SK-N-SH (cell line): ENCODE data around the gene INF2. TPM values are rescaled to one million over a fixed set of nuclear protein-coding genes. Genes with fewer than 3 reads are reported as not detected.

Experiments
- CTCF ChIA-PET: fragments of 300-600, 350-600 bp; formaldehyde crosslinking; extraction: SDS; loops from one replicate; lab custom pipeline; 2021; lab: Yijun Ruan, JAX
- POLR2A ChIA-PET: fragments of 350-600 bp; sonication (Branson Sonifier 250); formaldehyde crosslinking; extraction: SDS; loops from one replicate; lab custom pipeline; 2020; ENCODE audit warnings: antibody characterized with exemption, inconsistent platforms; lab: Yijun Ruan, JAX
- DNase-seq: peaks from one replicate; pipeline ENCODE4 v3.0.0; 2012
- H2AFZ ChIP-seq: fragments of 200-600 bp; sonication (generic); 2 replicates; pipeline ENCODE4 v1.8.1; 2016; ENCODE audit warnings: antibody characterized with exemption, mild to moderate bottlenecking, low read depth
- H3F3A ChIP-seq: fragments of 200-600 bp; sonication (generic); replicated peaks from 2 replicates; pipeline ENCODE3; 2016; ENCODE audit warnings: antibody characterized with exemption, mild to moderate bottlenecking; ENCODE audit not compliant: insufficient read depth
- H3K27ac ChIP-seq, 2 experiments: fragments of 200-500 bp in 1 of 2; fragments of 200-600 bp in 1 of 2; sonication (Bioruptor generic) in 1 of 2; sonication (generic), shearing (Covaris generic) in 1 of 2; 2 replicates each; pipeline versions ENCODE4 v1.5.1 to v1.6.1; 2014 to 2016; ENCODE audit warnings: low read depth in 2 of 2, inconsistent platforms in 1 of 2, low read length in 1 of 2, mild to moderate bottlenecking in 1 of 2, mixed read lengths in 1 of 2
- H3K27me3 ChIP-seq: fragments of 200-600 bp; sonication (generic), shearing (Covaris generic); 2 replicates; pipeline ENCODE4 v1.6.1; 2016; ENCODE audit warnings: mixed run types; ENCODE audit not compliant: insufficient read depth
- H3K36me3 ChIP-seq, 2 experiments: fragments of 200-500 bp in 1 of 2; fragments of 200-600 bp in 1 of 2; sonication (Bioruptor generic) in 1 of 2; sonication (generic) in 1 of 2; replicated peaks in 1 of 2; 2 replicates each; pipeline versions ENCODE3 to v1.5.1; 2014 to 2016; ENCODE audit warnings: low read length in 1 of 2, mild to moderate bottlenecking in 1 of 2; ENCODE audit not compliant: insufficient read depth in 2 of 2, control insufficient read depth in 1 of 2
- H3K4me1 ChIP-seq, 2 experiments: fragments of 200-500 bp in 1 of 2; fragments of 200-600 bp in 1 of 2; sonication (Bioruptor generic) in 1 of 2; sonication (generic), shearing (Covaris generic) in 1 of 2; 2 replicates each; pipeline versions ENCODE4 v1.5.1 to v1.6.1; 2014 to 2016; ENCODE audit warnings: low read depth in 1 of 2, low read length in 1 of 2, mixed run types in 1 of 2; ENCODE audit not compliant: insufficient read depth in 2 of 2, control insufficient read depth in 1 of 2
- H3K4me2 ChIP-seq: fragments of 200-600 bp; sonication (generic), shearing (Covaris generic); 2 replicates; pipeline ENCODE4 v1.6.1; 2017; ENCODE audit warnings: mixed run types
- H3K4me3 ChIP-seq, 2 experiments: fragments of 200-500 bp in 1 of 2; fragments of 200-600 bp in 1 of 2; sonication (Bioruptor generic) in 1 of 2; sonication (generic), shearing (Covaris generic) in 1 of 2; 2 replicates each; pipeline versions ENCODE4 v1.5.1 to v1.8.1; 2014 to 2016; ENCODE audit warnings: low read depth in 2 of 2, inconsistent platforms in 1 of 2, low read length in 1 of 2, mild to moderate bottlenecking in 1 of 2, mixed read lengths in 1 of 2, moderate library complexity in 1 of 2
- H3K79me2 ChIP-seq: fragments of 200-600 bp; sonication (generic); 2 replicates; pipeline ENCODE4 v1.8.1; 2017; ENCODE audit warnings: mild to moderate bottlenecking; ENCODE audit not compliant: insufficient read depth
- H3K9ac ChIP-seq: fragments of 200-600 bp; sonication (generic); 2 replicates; pipeline ENCODE4 v1.6.1; 2017; ENCODE audit warnings: mixed run types
- H3K9me2 ChIP-seq: fragments of 200-600 bp; sonication (generic); 2 replicates; pipeline ENCODE4 v1.6.1; 2017; ENCODE audit warnings: mixed run types
- H3K9me3 ChIP-seq: fragments of 200-600 bp; sonication (generic); 2 replicates; pipeline ENCODE4 v1.6.1; 2017; ENCODE audit warnings: mixed run types, mild to moderate bottlenecking, moderate library complexity
- H4K20me1 ChIP-seq: fragments of 200-600 bp; sonication (generic); 2 replicates; pipeline ENCODE4 v1.6.1; 2017; ENCODE audit warnings: mild to moderate bottlenecking, mixed run types; ENCODE audit not compliant: insufficient read depth
- CHD2 ChIP-seq: fragments of 150-350 bp; IDR thresholded peaks from 2 replicates; pipeline ENCODE4 v1.6.1; 2018; ENCODE audit warnings: low read length; ENCODE audit not compliant: partially characterized antibody
- CTCF ChIP-seq: fragments of 200-600 bp; sonication (generic); IDR thresholded peaks from 2 replicates; pipeline ENCODE4 v1.6.1; 2017; ENCODE audit warnings: antibody characterized with exemption, mild to moderate bottlenecking, moderate library complexity
- ELF1 ChIP-seq: IDR thresholded peaks from 2 replicates; pipeline ENCODE4 v1.4.0; 2012
- EZH2phosphoT487 ChIP-seq: fragments of 200-600 bp; sonication (generic); IDR thresholded peaks from 2 replicates; pipeline ENCODE4 v1.6.1; 2017; ENCODE audit warnings: low read depth, mixed run types, mild to moderate bottlenecking, antibody characterized with exemption, moderate library complexity, borderline replicate concordance
- FOSL2 ChIP-seq: IDR thresholded peaks from 2 replicates; pipeline ENCODE4 v1.4.0; 2012; ENCODE audit warnings: low read depth, mild to moderate bottlenecking, moderate library complexity, borderline replicate concordance
- MXI1 ChIP-seq: IDR thresholded peaks from 2 replicates; pipeline ENCODE4 v1.6.1; 2012; ENCODE audit warnings: mild to moderate bottlenecking, low read depth, low read length, improper control_type of control experiment
- PBX3 ChIP-seq: IDR thresholded peaks from 2 replicates; pipeline ENCODE4; 2012
- RAD21 ChIP-seq: IDR thresholded peaks from 2 replicates; pipeline ENCODE4 v1.6.1; 2012; ENCODE audit warnings: mild to moderate bottlenecking, low read length
- RCOR1 ChIP-seq: fragments of 150-350 bp; IDR thresholded peaks from 2 replicates; pipeline ENCODE4 v1.6.1; 2017; ENCODE audit warnings: antibody characterized with exemption, low read length
- TCF12 ChIP-seq: IDR thresholded peaks from 2 replicates; pipeline ENCODE4 v1.4.0; 2012
- USF1 ChIP-seq: IDR thresholded peaks from 2 replicates; pipeline ENCODE4 v1.4.0; 2012; ENCODE audit warnings: low read depth, borderline replicate concordance
- WGBS: methylation state at CpG from one replicate; pipeline ENCODE4 v1.1.6; 2017; ENCODE audit warnings: low lambda C conversion rate; 5-methylcytosine and 5-hydroxymethylcytosine counted together
- polyA plus RNA-seq, 3 experiments: library from polyadenylated mRNA; depleted of rRNA; stranded (reverse); fragments of >200 nt; gene quantifications; 2 replicates each; pipeline ENCODE4 v1.2.3, GENCODE V29; 2012
- TF ChIP-seq, protein P1 (sequence below): fragments of 150-350 bp; IDR thresholded peaks from 2 replicates; pipeline ENCODE4 v1.6.1; 2017; ENCODE audit warnings: antibody characterized with exemption, low read length, low read depth, borderline replicate concordance

INF2 gene
- polyA plus RNA-seq, 1 of the 3 experiments (the other 2 are of a cell fraction), result 32.5 TPM

DNA sequence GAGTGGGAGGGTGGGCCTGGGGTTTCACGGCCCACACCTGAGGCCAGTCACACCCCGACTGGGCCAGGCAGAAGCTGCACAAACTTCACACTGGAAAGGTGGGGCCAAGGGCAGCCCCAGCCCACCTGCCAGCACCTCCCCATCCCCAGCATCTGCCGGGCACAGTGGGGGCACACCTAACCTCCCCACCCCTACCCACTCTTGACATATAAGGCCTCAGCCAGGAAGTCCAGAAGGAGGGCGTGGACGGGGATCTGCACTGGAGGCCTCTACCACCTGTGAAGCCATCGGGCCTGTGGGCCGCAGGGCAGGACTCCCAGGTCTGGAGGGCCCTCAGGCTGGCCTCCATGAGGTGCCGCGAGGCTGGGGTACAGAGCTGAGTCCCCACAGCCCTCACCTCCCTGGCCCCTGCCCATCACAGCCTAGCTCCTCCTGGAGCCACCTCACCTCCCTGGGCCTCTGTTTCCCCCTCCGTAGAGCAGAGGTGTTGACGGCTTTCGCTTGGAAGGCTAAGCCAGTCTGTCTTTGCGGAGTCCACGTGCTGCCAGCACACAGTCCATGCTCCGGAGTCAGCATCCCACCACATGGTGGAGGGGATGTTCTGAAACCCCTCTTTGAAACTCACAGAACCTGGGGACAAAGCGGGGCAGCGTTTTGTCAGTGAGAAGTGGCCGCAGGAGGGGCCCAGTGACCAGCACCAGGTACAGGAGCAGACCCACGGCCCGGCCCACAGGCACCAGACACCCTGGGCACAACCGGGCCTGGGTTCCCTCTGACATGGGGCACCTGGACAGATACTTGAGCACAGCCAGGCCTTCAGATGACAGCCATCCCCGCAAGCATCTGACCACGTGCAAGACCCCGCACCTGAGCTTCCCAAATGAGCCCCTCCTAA lies 38.2 kb upstream of the INF2 start:
- no peaks in the 10 kb centered on the region for H4K20me1 ChIP-seq
- peaks cover 0 to 2% of the 10 kb centered on the region in 2 experiments; a peak in 1 of 4 replicates for H3K4me1 ChIP-seq
- no peaks in the 10 kb centered on the region for H3K36me3 ChIP-seq
- H3K79me2 ChIP-seq, result no peaks in the 10 kb centered on the region
- no peaks in the 10 kb centered on the region for H3K27me3 ChIP-seq
- DNase-seq, result no peak
- no peak overlapping the region for H3K4me3 ChIP-seq
- H3K9me2 ChIP-seq, result no peaks in the 10 kb centered on the region
- H3K4me2 ChIP-seq, result no peak overlapping the region
- no peak overlapping the region for H3K27ac ChIP-seq
- H2AFZ ChIP-seq, result no peak overlapping the region
- no peaks in the 10 kb centered on the region for H3F3A ChIP-seq
- no peak overlapping the region for H3K9ac ChIP-seq
- ChIA-PET CTCF (interaction anchor here (0.6 to 1.9 kb wide), 8 partner anchors 8 to 539 kb away, joined by 3 to 8 read pairs (median 4); partner anchors contain the start of gene TMEM179), POLR2A (no interaction called here)
- WGBS, result 78% methylated on average over 15 of the region's 24 CpGs
- TF ChIP-seq USF1 (no peak), PBX3 (no peak), MXI1 (no peak), RCOR1 (no peak), EZH2phosphoT487 (no peak), TCF12 (no peak), ELF1 (no peak), FOSL2 (no peak)
- TF ChIP-seq, protein P1, sequence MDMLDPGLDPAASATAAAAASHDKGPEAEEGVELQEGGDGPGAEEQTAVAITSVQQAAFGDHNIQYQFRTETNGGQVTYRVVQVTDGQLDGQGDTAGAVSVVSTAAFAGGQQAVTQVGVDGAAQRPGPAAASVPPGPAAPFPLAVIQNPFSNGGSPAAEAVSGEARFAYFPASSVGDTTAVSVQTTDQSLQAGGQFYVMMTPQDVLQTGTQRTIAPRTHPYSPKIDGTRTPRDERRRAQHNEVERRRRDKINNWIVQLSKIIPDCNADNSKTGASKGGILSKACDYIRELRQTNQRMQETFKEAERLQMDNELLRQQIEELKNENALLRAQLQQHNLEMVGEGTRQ, result no peak
- no peaks in the 10 kb centered on the region for H3K9me3 ChIP-seq

GRCh38 chr14:104651876-104652260 lies 37.5 kb upstream of the INF2 start:
- Histone ChIP-seq H3K4me2 (no peak overlapping the region), H3K27me3 (no peaks in the 10 kb centered on the region), H3K9me3 (no peaks in the 10 kb centered on the region), H3K9ac (no peak overlapping the region), H4K20me1 (no peaks in the 10 kb centered on the region), H2AFZ (no peak overlapping the region), H3K4me3 (no peak overlapping the region), H3K36me3 (no peaks in the 10 kb centered on the region), H3K79me2 (no peaks in the 10 kb centered on the region), H3K4me1 (peaks cover 0 to 2% of the 10 kb centered on the region in 2 experiments; a peak in 1 of 4 replicates), H3K27ac (no peak overlapping the region), H3K9me2 (no peaks in the 10 kb centered on the region), H3F3A (no peaks in the 10 kb centered on the region)
- no peak for DNase-seq
- POLR2A ChIA-PET, result no interaction called here
- CTCF ChIA-PET, result interaction anchor here (1.0 to 1.9 kb wide), 3 partner anchors 47 to 58 kb away, joined by 4 to 8 read pairs (median 6); partner anchors contain the start of gene TMEM179
- no peak for TF ChIP-seq RAD21
- TF ChIP-seq CTCF, result no peak
- TF ChIP-seq EZH2phosphoT487, result no peak
- TF ChIP-seq TCF12, result no peak
- TF ChIP-seq CHD2, result no peak
- WGBS, result 89% methylated on average over 17 of the region's 20 CpGs
